ENCODE data around the gene PFKL.

PFKL gene

GRCh38 chr21:44366586-44367211 lies 66.8 kb downstream of the PFKL start:
- DNase-seq: no peak

GRCh38 chr21:44368711-44369446 lies 69.0 kb downstream of the PFKL start:
- no peak for DNase-seq

- DNase-seq: peak; percentile 6
Observed at GRCh38 chr21:44370027-44370735, 70.3 kb downstream of the PFKL start.

- no peak for DNase-seq
Observed at GRCh38 chr21:44370786-44371410, 71.0 kb downstream of the PFKL start.

- no peak for DNase-seq
Observed at GRCh38 chr21:44371596-44371995, 71.7 kb downstream of the PFKL start.

GRCh38 chr21:44372616-44373015 lies 72.8 kb downstream of the PFKL start:
- DNase-seq: no peak

- DNase-seq: no peak
Observed at GRCh38 chr21:44374601-44375280, 74.9 kb downstream of the PFKL start.

- DNase-seq: no peak
Observed at GRCh38 chr21:44375281-44375651, 75.4 kb downstream of the PFKL start.

GRCh38 chr21:44375761-44376241 lies 75.9 kb downstream of the PFKL start:
- no peak for DNase-seq

- no peak for DNase-seq
Observed at GRCh38 chr21:44376606-44377005, 76.8 kb downstream of the PFKL start.

Measured in NCI-H1694 (cell line).